GM21390 (cell line): ENCODE results near the gene ZNF614.
"Not testable (repeated sequence)": the region's sequence is repeated elsewhere in the genome, so short reads cannot be mapped to it uniquely, and the experiment has no call there.

Source experiments
- ATAC-seq: cut with Tn5 transposase; IDR thresholded peaks from one replicate; pipeline ENCODE4 v1.9.1; 2021; ENCODE audit not compliant: unreplicated experiment

ZNF614 gene

GRCh38 chr19:51993422-51993821 lies 34.8 kb downstream of the ZNF614 start:
- ATAC-seq = no peak

GRCh38 chr19:51986309-51987291 lies 41.6 kb downstream of the ZNF614 start, which contains the start of gene ZNF350:
Gene ZNF350 (minus strand): TSS chr19:51986840. CDS start chr19:51974360, 12,480 bp downstream.
- peak; percentile 72 for ATAC-seq

GRCh38 chr19:51983361-51983760 lies 44.8 kb downstream of the ZNF614 start:
- ATAC-seq = no peak

- not testable (repeated sequence) for ATAC-seq
Measured at GRCh38 chr19:51980926-51981325, 47.3 kb downstream of the ZNF614 start.

- ATAC-seq = no peak
Measured at GRCh38 chr19:51980116-51980736, 48.0 kb downstream of the ZNF614 start.

GRCh38 chr19:51978882-51979281 lies 49.3 kb downstream of the ZNF614 start:
- no peak for ATAC-seq

- ATAC-seq = no peak
Measured at GRCh38 chr19:51977346-51977745, 50.8 kb downstream of the ZNF614 start.

GRCh38 chr19:51976852-51977251 lies 51.3 kb downstream of the ZNF614 start:
- ATAC-seq = no peak

- ATAC-seq = not testable (repeated sequence)
Measured at GRCh38 chr19:51975787-51976186, 52.4 kb downstream of the ZNF614 start.

- no peak for ATAC-seq
Measured at GRCh38 chr19:51971624-51972023, 56.6 kb downstream of the ZNF614 start.

GRCh38 chr19:51970718-51971117 lies 57.5 kb downstream of the ZNF614 start:
- no peak for ATAC-seq

- no peak for ATAC-seq
Measured at GRCh38 chr19:51965583-51965982, 62.6 kb downstream of the ZNF614 start.
